Prostate gland (tissue), 2 donors: Measurements from ENCODE around the gene PAPSS2. TPM values are rescaled to one million over a fixed set of nuclear protein-coding genes. Genes with fewer than 3 reads are reported as not detected.
A peak's percentile ranks its signal among the peaks of the same experiment; 100 is the strongest.

Experiments
- DNase-seq: peaks from one replicate; pipeline ENCODE4 v3.0.0-alpha.2; 2019; ENCODE audit warnings: low spot score
- H3K27ac ChIP-seq, 2 donors: fragments of 200-600 bp; sonication (generic); 2 replicates each; pipeline ENCODE4 v1.5.1; 2017 to 2019
- H3K27me3 ChIP-seq: fragments of 200-600 bp; sonication (generic); replicated peaks from 2 replicates; pipeline ENCODE4 v1.5.1; 2019; ENCODE audit not compliant: insufficient read depth
- H3K36me3 ChIP-seq, 2 donors: fragments of 200-600 bp; sonication (generic); 1 replicate in 1 of 2; 2 replicates in 1 of 2; pipeline versions ENCODE4 v1.5.1 to v1.8.1; 2017 to 2019
- H3K4me1 ChIP-seq: fragments of 200-600 bp; sonication (generic); replicated peaks from 2 replicates; pipeline ENCODE4 v1.5.1; 2019
- H3K4me3 ChIP-seq, 2 donors: fragments of 200-600 bp; sonication (generic); 2 replicates each; pipeline ENCODE4 v1.5.1; 2017 to 2019
- H3K9me3 ChIP-seq: fragments of 200-600 bp; sonication (generic); 2 replicates; pipeline ENCODE4 v1.5.1; 2017
- POLR2A ChIP-seq: fragments of 450-650 bp; IDR thresholded peaks from one replicate; pipeline ENCODE4 v1.6.1; 2016; ENCODE audit warnings: antibody characterized with exemption, mild to moderate bottlenecking
- POLR2AphosphoS5 ChIP-seq: sonication (generic); formaldehyde crosslinking; IDR thresholded peaks from one replicate; pipeline ENCODE4 v1.6.1; 2017; ENCODE audit warnings: antibody characterized with exemption
- WGBS: methylation state at CpG from one replicate; pipeline ENCODE4 v1.1.5; 2018; 5-methylcytosine and 5-hydroxymethylcytosine counted together
- intact Hi-C: fragments of 100-400 bp; cut with DNase I; formaldehyde crosslinking; loops from one replicate; pipeline ENCODE4 v1.14.2; 2022
- total RNA-seq, 2 donors: library from RNA; depleted of rRNA; stranded (reverse); fragments of >200 nt; gene quantifications; one replicate each; pipeline ENCODE4 v1.1.0, GENCODE V29; 2016
- TF ChIP-seq, protein P1 (sequence below), 4 experiments: fragments of 200-600 bp in 2 of 4; fragments of 450-650 bp in 2 of 4; sonication (generic) in 2 of 4; IDR thresholded peaks; 1 replicate in 3 of 4; 2 replicates in 1 of 4; pipeline ENCODE4 v1.5.1; 2016 to 2019; ENCODE audit warnings: antibody characterized with exemption in 4 of 4, mild to moderate bottlenecking in 2 of 4, moderate library complexity in 2 of 4

Gene PAPSS2
- total RNA-seq, 2 donors from 2014 or later: 5.5 to 9.0 TPM

- Histone ChIP-seq H3K4me1 (no peaks in the 10 kb centered on the region), H3K36me3 (no peaks in the 10 kb centered on the region), H3K27me3 (no peaks in the 10 kb centered on the region), H3K9me3 (no peaks in the 10 kb centered on the region), H3K4me3 (no peak overlapping the region), H3K27ac (no peak overlapping the region)
- WGBS: 85% methylated on average over 5 of the region's 5 CpGs
- intact Hi-C loops: loop anchor here (5.0 kb wide), 2 partner anchors 75 to 125 kb away; no protein-coding TSS in a partner anchor
- TF ChIP-seq, protein P1, sequence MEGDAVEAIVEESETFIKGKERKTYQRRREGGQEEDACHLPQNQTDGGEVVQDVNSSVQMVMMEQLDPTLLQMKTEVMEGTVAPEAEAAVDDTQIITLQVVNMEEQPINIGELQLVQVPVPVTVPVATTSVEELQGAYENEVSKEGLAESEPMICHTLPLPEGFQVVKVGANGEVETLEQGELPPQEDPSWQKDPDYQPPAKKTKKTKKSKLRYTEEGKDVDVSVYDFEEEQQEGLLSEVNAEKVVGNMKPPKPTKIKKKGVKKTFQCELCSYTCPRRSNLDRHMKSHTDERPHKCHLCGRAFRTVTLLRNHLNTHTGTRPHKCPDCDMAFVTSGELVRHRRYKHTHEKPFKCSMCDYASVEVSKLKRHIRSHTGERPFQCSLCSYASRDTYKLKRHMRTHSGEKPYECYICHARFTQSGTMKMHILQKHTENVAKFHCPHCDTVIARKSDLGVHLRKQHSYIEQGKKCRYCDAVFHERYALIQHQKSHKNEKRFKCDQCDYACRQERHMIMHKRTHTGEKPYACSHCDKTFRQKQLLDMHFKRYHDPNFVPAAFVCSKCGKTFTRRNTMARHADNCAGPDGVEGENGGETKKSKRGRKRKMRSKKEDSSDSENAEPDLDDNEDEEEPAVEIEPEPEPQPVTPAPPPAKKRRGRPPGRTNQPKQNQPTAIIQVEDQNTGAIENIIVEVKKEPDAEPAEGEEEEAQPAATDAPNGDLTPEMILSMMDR (IDR thresholded peaks at IDR 0.05): no peak
- TF ChIP-seq POLR2A (no peak), POLR2AphosphoS5 (no peak)
- DNase-seq: no peak
Measured at GRCh38 chr10:87657371-87657770, 2.3 kb upstream of the PAPSS2 start.

DNA sequence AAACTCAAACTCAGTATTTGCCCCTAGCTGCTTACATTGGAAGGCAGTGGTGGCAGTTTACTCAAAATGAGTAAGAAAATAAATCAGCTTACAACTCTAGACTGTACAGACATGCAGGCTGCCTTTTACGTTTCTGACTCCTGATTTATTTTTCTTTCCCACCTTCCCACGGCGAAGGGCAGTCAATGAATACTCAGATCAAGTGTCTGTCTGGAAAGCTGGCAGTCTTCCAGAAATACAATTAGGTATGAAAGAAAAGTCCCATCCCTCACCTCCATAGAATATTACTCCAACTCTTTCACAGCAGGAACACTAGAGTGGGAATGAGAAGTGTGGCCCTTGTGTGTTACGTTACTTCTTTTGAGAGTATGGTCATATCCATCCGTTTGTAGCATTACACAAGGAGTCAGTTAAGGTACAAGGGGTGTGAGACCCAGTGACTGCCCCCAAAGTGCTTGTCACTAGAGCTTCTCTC lies 1.3 kb upstream of the PAPSS2 start:
- intact Hi-C loops: loop anchor here (5.0 kb wide), 2 partner anchors 74 to 126 kb away; no protein-coding TSS in a partner anchor
- TF ChIP-seq POLR2AphosphoS5 (no peak), POLR2A (no peak)
- TF ChIP-seq, protein P1 (IDR thresholded peaks at IDR 0.05): no peak
- H3K9me3 ChIP-seq: no peaks in the 10 kb centered on the region
- H3K4me1 ChIP-seq: no peaks in the 10 kb centered on the region
- no peaks in the 10 kb centered on the region for H3K36me3 ChIP-seq
- H3K27ac ChIP-seq: no peak overlapping the region
- H3K27me3 ChIP-seq: no peaks in the 10 kb centered on the region
- 77% methylated on average over 5 of the region's 5 CpGs for WGBS
- no peak overlapping the region for H3K4me3 ChIP-seq
- DNase-seq: no peak

DNA sequence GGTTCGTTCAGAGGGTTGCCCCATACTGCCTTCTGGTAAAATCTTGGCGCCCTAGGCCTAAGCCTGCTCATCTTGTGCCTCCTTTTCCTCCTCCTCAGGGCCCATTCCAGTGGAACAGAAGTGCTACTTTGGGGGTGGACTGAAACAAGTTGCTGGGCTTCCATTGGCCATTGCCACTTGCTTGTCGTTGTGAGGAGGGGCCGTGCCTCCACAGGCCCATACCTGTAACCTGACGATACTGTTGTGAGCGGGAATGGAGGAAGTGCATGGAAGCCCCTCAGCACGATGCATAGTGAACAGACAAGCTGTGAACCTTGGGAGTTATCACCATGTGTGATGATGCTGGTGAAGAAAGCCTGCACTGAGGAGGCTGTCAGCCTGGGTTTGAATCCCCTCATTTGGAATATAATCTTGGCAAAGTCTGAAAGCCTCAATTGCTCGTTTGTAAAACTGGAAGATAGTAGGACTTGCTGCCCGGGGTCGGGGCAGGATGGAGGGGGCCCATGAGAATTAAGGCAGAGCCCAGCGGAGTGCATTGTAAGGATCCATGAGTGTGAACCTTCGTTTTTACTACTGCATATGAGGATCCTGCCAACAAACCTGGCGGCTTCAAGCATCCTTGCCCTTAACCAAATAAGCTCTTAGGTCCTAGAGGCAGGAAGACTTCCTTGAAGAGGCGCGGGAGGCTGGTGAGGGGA lies 671 bp upstream of the PAPSS2 start:
- intact Hi-C loops: loop anchor here (5.0 kb wide), 2 partner anchors 73 to 127 kb away; no protein-coding TSS in a partner anchor
- Histone ChIP-seq H3K4me1 (no peaks in the 10 kb centered on the region), H3K36me3 (no peaks in the 10 kb centered on the region), H3K4me3 (peak overlapping the region; percentile 53 to 58), H3K27ac (peak overlapping the region; percentile 55 to 65), H3K9me3 (no peaks in the 10 kb centered on the region), H3K27me3 (no peaks in the 10 kb centered on the region)
- TF ChIP-seq POLR2AphosphoS5: no peak
- TF ChIP-seq POLR2A: no peak
- TF ChIP-seq, protein P1 (IDR thresholded peaks at IDR 0.05): no peak
- DNase-seq: no peak
- WGBS: 62% methylated on average over 15 of the region's 15 CpGs

DNA sequence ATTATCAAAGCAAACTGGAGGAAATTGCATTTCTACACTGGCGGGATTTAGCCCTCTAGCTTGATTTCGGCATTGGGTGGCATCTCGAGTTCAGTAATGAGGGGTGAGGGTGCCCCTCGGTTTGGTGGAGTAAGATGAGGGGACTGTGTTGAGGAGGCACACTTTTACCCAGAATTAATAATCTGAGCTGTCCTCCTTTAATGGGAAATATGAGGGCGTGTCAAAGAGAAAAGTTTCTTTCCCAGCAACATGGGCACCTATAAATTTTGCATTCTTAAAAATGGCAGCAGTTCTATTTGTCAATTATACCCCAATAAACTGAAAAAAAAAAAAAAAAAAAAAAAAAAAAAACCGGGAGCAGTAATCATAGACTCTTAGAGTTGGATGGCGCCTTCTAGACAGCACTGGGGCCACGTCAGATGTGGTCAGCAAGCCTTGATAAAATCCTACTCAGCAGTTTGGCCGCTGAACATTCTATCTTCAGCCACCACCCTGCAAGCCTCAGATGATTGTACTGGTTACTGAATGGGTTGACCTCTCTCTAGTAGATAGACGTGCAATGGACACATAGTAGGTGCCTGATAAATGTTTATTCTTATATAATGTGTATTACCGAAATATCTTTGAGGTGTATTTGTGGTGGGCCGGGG lies 931 bp downstream of the PAPSS2 start:
- H3K4me1 ChIP-seq: no peaks in the 10 kb centered on the region
- 33% methylated on average over 12 of the region's 12 CpGs for WGBS
- DNase-seq: no peak
- no peaks in the 10 kb centered on the region for H3K36me3 ChIP-seq
- no peaks in the 10 kb centered on the region for H3K27me3 ChIP-seq
- TF ChIP-seq POLR2A (no peak), POLR2AphosphoS5 (no peak)
- TF ChIP-seq, protein P1 (IDR thresholded peaks at IDR 0.05): no peak
- peak overlapping the region; percentile 55 to 65 for H3K27ac ChIP-seq
- peak overlapping the region; percentile 53 to 58 for H3K4me3 ChIP-seq
- H3K9me3 ChIP-seq: no peaks in the 10 kb centered on the region
- intact Hi-C loops: no loop called here
